MCF 10A (cell line): ENCODE data around the gene ERAP2. TPM values are rescaled to one million over a fixed set of nuclear protein-coding genes. Genes with fewer than 3 reads are reported as not detected.

Experiments used
- BruUV-seq: library from RNA; stranded (reverse); fragments of 400-500 nt; replicated peaks from 2 replicates; lab custom pipeline; 2021; lab: Mats Ljungman, UMichigan
- CTCF ChIA-PET: fragments of 300-600 bp; sonication (Branson Sonifier 250); formaldehyde crosslinking; extraction: SDS; loops from one replicate; lab custom pipeline; 2021; ENCODE audit warnings: antibody characterized with exemption, inconsistent platforms; lab: Yijun Ruan, JAX
- POLR2A ChIA-PET: fragments of 300-600, 350-650 bp; sonication (Branson Sonifier 250); formaldehyde crosslinking; extraction: SDS; loops from one replicate; lab custom pipeline; 2020; ENCODE audit warnings: antibody characterized with exemption, inconsistent platforms; lab: Yijun Ruan, JAX
- DNase-seq: peaks from one replicate; pipeline ENCODE4 v3.0.0-alpha.2; 2018; ENCODE audit not compliant: unreplicated experiment
- H3K27ac Mint-ChIP-seq: one replicate; pipeline ENCODE4 v1.8.0; 2022; ENCODE audit warnings: mild to moderate bottlenecking, low read depth, mixed read lengths; ENCODE audit not compliant: unreplicated experiment
- H3K27me3 Mint-ChIP-seq: one replicate; pipeline ENCODE4 v1.8.0; 2022; ENCODE audit warnings: mixed read lengths; ENCODE audit not compliant: insufficient read depth, unreplicated experiment
- H3K36me3 Mint-ChIP-seq: one replicate; pipeline ENCODE4 v1.8.0; 2022; ENCODE audit warnings: mild to moderate bottlenecking, moderate library complexity, mixed read lengths; ENCODE audit not compliant: insufficient read depth, unreplicated experiment
- H3K4me1 Mint-ChIP-seq: one replicate; pipeline ENCODE4 v1.8.0; 2022; ENCODE audit warnings: mixed read lengths; ENCODE audit not compliant: insufficient read depth, unreplicated experiment
- H3K4me3 Mint-ChIP-seq: one replicate; pipeline ENCODE4 v1.8.0; 2022; ENCODE audit warnings: mild to moderate bottlenecking, moderate library complexity, mixed read lengths; ENCODE audit not compliant: unreplicated experiment
- H3K9me3 Mint-ChIP-seq: one replicate; pipeline ENCODE4 v1.8.0; 2022; ENCODE audit warnings: mixed read lengths; ENCODE audit not compliant: unreplicated experiment
- CTCF ChIP-seq: fragments of 200-600 bp; IDR thresholded peaks from one replicate; pipeline ENCODE4 v1.8.0; 2022; ENCODE audit warnings: antibody characterized with exemption, mild to moderate bottlenecking; ENCODE audit not compliant: unreplicated experiment
- intact Hi-C: fragments of 100-400 bp; cut with micrococcal nuclease; formaldehyde crosslinking; loops from 2 replicates; pipeline ENCODE4 v1.14.1; 2022
- total RNA-seq: library from RNA; stranded (reverse); gene quantifications from 2 replicates; pipeline ENCODE4 v1.2.3, GENCODE V29; 2022

Gene ERAP2
- total RNA-seq, 1 experiment from 2014 or later, result 2.5 TPM

GRCh38 chr5:96935559-96936430 lies 59.5 kb downstream of the ERAP2 start, which contains the start of gene LNPEP:
TSS of gene LNPEP (plus strand) at chr5:96936080. CDS start at chr5:96936156, 76 bp downstream.
- POLR2A ChIA-PET, result interaction anchor here (0.6 to 2.7 kb wide), 25 partner anchors 10 to 1841 kb away, joined by 3 to 30 read pairs (median 4); partner anchors contain the start of genes ERAP1 and ERAP2

GRCh38 chr5:96936431-96937320 lies 60.4 kb downstream of the ERAP2 start:
- TF ChIP-seq CTCF, result no peak
- no peaks in the 10 kb centered on the region for H3K9me3 Mint-ChIP-seq
- ChIA-PET POLR2A (interaction anchor here (0.6 to 2.7 kb wide), 25 partner anchors 9 to 1840 kb away, joined by 3 to 30 read pairs (median 4); partner anchors contain the start of genes ERAP1 and ERAP2), CTCF (interaction anchor here (0.6 to 2.2 kb wide), 5 partner anchors 28 to 70 kb away, joined by 3 to 10 read pairs (median 3); partner anchors contain the start of gene ERAP2)
- no peaks in the 10 kb centered on the region for H3K27me3 Mint-ChIP-seq
- peak overlapping the region; percentile 82 for H3K27ac Mint-ChIP-seq
- BruUV-seq, result no TSS peak
- intact Hi-C loops, result loop anchor here (2.0 to 5.0 kb wide), 3 partner anchors 68 to 324 kb away; no protein-coding TSS in a partner anchor
- peak overlapping the region; percentile 96 for H3K4me3 Mint-ChIP-seq
- peaks cover 4% of the 10 kb centered on the region for H3K36me3 Mint-ChIP-seq
- peaks cover 36% of the 10 kb centered on the region for H3K4me1 Mint-ChIP-seq
- peak; percentile 37 for DNase-seq

More at GRCh38 chr5:96935559-96936430, 59.5 kb downstream of the ERAP2 start, which contains the start of gene LNPEP:
- no TSS peak for BruUV-seq
- CTCF ChIA-PET, result interaction anchor here (0.6 to 2.2 kb wide), 5 partner anchors 29 to 187 kb away, joined by 3 to 10 read pairs (median 3); partner anchors contain the start of gene ERAP2
- H3K4me1 Mint-ChIP-seq, result peaks cover 31% of the 10 kb centered on the region
- H3K27ac Mint-ChIP-seq, result peak within 1 kb of the TSS; percentile 82
- no peaks in the 10 kb centered on the region for H3K9me3 Mint-ChIP-seq
- no peaks in the 10 kb centered on the region for H3K27me3 Mint-ChIP-seq
- TF ChIP-seq CTCF, result no peak
- no peaks in the 10 kb centered on the region for H3K36me3 Mint-ChIP-seq
- peak within 1 kb of the TSS; percentile 96 for H3K4me3 Mint-ChIP-seq
- DNase-seq, result peak; percentile 98
- intact Hi-C loops, result loop anchor here (1.0 to 5.0 kb wide), 5 partner anchors 59 to 323 kb away; partner anchors contain the start of gene ERAP2

- Mint-ChIP-seq H3K27ac (no peak overlapping the region), H3K4me3 (no peak overlapping the region), H3K4me1 (peaks cover 29% of the 10 kb centered on the region), H3K27me3 (no peaks in the 10 kb centered on the region), H3K36me3 (peaks cover 9% of the 10 kb centered on the region), H3K9me3 (no peaks in the 10 kb centered on the region)
- DNase-seq, result peak; percentile 37
- intact Hi-C loops, result no loop called here
- no TSS peak for BruUV-seq
- ChIA-PET CTCF (interaction anchor here (0.8 to 3.3 kb wide), 4 partner anchors 8 to 221 kb away, joined by 3 to 9 read pairs (median 4); no protein-coding TSS in a partner anchor), POLR2A (interaction anchor here (0.6 to 1.4 kb wide), 4 partner anchors 12 to 71 kb away, joined by 3 to 4 read pairs (median 4); no protein-coding TSS in a partner anchor)
- TF ChIP-seq CTCF, result no peak
These were observed 64.3 kb downstream of the ERAP2 start for GRCh38 chr5:96940586-96940985.
